Activated T-cell treated with anti-CD3 and anti-CD28 coated beads, Interleukin-2, amount 50 U/mL, for 1 hour (primary cell): ENCODE data around the gene TATDN2.

ENCODE experiments used
- DNase-seq: peaks from one replicate; pipeline ENCODE4 v3.0.0-alpha.2; 2020

The TATDN2 gene

DNA sequence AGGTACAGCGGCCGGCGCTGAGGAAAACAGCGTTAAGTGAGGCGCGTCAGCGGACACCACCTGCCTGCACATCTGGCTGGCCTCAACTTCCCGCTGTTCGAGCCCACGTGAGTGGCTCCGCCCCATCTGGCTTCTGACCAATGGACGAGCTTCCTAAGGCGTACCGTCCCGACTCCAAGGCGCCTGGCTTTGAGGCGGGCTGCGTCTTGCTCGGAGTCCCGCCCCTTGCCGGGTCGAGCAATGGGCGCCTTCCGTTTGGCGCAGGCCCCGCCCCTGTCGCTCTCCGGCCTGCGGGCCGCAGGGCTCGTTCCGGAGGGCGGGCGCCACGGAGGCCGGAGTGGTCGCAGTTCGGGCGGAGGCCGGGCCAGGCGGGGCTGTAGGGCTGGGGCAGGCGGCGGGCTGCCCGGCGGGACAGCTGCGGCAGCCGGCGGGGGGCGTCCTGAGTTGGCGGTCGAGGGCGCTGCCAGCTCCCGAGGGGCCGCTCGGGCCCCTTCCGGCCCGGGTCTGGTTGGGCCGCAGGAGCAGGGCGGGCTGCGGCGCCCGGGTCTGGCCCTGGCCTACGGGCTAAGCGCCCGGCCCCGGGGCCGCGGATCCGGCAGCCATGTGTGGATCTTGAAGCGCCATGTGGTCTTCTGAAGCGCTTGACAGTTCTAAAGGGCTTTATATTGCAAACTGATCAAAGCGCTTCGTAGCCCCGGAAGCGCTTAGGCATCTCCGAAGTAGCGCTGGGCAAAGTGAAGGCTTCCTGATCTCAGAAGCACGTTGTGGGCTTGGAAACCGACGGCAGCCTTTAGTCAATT, at the start of gene TATDN2:
TSS of gene TATDN2 (plus strand) at position 276 of the 800 bp plus-strand sequence. CDS start 742 bp downstream, outside the sequence.
- DNase-seq = peak; percentile 89

GRCh38 chr3:10198761-10199649, 49.3 kb upstream of the TATDN2 start:
- DNase-seq = peak; percentile 64

GRCh38 chr3:10204921-10205320, 43.3 kb upstream of the TATDN2 start:
- DNase-seq = no peak

DNA sequence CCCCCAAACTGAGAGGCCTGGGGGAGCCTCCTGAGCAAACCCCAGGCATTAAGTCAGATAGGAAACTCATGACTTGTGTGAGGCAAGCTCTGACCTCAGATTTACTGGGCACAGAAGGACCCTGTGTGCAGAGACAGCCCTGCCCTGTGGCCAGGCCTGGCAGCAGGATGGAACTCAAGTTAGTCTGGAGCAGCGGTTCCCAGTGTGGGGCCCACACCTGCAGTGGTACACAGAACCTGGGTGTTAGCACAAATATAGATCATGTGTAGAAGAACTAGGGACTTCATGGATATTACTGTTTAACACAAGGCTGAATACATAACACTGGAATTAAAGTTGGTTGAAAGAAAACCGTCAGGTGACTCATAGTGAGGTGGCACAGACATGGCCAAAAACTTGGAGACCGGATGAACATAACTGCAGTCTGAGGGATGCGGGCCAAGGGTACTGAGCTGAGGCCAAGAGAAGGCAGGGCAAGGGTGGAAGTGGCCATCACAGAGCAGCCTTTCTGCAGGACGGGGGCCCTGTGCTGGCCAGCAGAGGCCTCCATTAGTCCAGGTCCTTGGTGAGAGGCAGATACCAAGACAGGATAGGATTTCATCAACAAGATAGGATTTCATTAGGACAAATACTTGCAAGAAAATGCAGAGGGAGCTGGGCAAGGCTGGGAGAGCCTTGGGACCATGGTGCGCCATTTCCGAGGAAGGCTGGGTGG, 42.7 kb upstream of the TATDN2 start:
- no peak for DNase-seq

DNA sequence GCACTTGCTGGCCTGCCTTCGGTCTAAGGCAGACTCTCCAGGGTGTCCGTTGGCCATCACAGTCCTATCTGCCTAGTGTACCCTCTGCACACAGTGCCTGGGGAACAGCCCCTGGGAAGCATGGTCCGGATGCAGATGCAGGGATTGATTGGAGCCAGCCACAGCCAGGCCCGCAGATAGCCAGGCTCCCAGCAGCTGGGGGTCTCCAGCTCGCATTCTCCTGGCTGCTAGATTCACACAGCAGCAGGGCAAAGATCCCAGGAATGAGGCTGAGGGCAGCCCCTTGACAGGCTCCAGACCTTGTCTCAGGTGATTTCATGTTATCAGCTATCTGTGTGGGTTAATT, 42.1 kb upstream of the TATDN2 start:
- no peak for DNase-seq

DNA sequence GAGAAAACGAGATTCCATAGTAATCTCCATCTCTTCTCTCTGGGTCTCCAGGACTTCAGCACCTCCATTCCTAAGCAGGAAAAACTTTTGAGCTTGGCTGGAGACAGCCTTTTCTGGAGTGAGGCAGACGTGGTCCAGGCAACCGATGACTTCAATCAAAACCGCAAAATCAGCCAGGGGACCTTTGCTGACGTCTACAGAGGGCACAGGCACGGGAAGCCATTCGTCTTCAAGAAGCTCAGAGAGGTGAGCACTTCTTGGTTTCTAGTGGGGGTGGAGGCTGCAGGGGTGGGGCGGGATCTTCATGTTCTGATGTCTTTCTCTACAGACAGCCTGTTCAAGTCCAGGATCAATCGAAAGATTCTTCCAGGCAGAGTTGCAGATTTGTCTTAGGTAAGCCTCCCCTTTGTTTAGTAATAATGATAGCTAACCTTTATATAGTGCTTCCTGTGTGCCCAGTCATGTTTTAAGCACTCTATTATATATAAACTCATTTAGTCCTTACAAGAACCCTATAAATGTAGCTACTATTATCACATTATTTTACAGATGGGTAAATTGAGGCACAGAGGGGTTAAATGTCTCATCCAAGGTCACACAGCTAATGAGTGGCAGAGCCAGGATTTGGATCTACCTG, 35.0 kb upstream of the TATDN2 start:
- DNase-seq = no peak

GRCh38 chr3:10215578-10216368, 32.5 kb upstream of the TATDN2 start:
- DNase-seq = no peak

DNA sequence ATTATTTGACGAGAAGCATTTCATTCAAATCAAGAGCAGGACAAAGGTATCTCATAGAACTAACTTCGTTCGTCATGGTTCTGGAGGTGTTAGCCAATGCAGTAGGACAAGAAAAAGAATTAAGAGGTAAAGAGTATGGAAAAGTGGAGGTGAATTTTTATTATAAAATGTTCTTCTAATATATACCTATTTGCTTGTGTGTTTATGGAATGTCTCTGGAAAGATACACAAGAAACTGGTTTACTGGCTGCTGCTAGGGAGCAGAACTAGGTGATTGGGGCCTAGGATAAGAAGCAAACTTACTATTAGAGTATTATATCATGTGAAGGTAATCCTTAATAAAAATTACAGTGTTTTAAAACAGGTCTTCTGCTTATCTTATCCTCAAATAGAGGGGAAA, 30.9 kb upstream of the TATDN2 start:
- no peak for DNase-seq

- DNase-seq = no peak
Observed at GRCh38 chr3:10219737-10220136, 28.5 kb upstream of the TATDN2 start.

GRCh38 chr3:10223676-10224639, 24.3 kb upstream of the TATDN2 start:
- DNase-seq = peak; percentile 35

DNA sequence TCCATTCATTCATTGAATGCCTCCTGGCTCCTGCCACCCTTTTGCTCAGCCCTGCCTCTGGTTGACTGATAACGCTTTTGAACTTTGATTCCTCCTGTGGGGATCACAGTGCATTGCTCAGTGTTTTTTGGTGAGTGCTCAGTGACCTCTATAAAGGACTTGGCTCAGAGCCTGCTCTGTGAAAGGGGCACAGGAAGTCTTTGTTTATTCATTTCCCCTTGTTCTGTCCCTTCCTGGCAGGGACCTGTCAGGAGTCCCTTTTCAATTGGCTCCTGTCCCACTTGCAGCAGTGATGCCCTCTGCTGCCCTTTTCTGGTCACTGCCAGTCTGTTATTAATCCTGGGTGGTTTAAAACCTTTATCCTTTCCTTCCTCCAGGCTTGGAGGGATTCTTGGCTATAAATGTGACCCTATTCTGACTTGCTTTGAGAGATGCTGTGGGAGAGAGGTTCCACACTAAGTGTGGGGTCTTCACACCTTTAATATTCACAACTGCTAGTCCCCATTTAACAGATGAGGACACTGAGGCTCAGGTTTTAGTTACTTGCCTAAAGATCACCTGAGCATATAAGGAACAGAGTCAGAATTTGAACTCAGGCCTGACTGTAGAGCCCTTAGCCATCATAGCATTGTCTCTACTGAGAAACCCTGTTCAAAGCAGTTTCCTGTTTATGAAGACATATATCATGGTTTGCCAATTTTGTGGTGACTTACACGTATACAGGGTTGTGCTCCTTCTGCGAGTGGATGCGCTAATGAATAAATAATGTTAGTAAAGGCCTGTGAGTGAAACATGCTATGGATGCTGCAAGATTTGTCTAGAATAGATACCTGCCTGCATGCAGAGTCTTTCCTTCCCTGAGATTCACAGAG, 23.2 kb upstream of the TATDN2 start:
- peak; percentile 67 for DNase-seq

DNA sequence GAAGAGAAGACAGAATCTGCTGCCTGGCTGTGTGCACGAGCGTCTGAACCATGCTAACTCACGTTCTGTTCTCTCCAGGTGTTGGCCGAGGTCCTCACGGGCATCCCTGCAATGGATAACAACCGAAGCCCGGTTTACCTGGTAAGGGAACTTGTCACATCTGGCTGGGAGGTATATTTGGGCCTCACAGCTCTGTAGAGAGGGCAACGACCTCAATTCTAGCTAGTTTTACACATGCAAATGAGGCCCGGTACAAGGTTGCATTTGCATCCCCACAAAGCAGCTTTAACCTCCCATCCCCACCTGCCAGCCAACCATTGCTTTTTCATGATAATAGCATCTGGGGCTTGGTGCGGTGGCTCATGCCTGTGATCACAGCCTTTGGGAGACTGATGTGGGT, 22.0 kb upstream of the TATDN2 start:
- no peak for DNase-seq

- DNase-seq = no peak
Observed at GRCh38 chr3:10228248-10228950, 19.9 kb upstream of the TATDN2 start.

GRCh38 chr3:10229576-10229975, 18.7 kb upstream of the TATDN2 start:
- DNase-seq = no peak

DNA sequence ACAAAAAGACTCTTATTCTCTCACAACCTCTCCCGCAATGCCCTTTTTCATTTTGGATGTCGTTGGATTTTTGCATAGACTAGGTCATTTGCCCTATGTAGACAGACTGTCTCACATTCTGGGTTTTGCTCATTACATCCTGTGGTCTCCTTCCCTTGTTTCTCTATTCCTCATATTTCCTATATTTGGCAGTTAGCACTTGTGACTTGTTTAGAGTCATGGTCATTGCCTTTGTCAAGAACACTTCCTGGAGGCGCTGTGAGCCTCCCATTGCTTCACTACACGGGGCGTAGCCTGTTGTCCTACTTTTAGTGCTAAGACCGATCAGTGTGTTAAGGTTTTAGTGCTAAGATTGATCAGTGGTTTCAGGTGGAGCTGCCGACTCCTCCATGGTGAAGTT, 16.1 kb upstream of the TATDN2 start:
- no peak for DNase-seq

DNA sequence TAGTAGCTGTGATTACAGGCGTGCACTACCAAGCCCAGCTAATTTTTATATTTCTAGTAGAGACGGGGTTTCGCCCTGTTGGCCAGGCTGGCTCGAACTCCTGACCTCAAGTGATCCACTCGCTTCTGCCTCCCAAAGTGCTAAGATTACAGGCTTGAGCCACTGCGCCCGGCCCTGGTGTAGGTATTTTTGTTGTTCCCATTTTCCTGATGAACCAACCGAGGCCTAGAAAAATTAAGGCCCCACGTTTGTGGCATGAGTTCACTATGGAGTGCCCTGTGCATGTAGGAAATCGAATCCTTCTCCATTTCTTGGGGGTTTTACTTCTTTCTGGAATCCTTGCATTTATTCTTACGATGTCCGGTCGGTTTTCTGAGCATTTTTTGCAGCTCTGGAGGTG, 14.3 kb upstream of the TATDN2 start:
- DNase-seq = no peak

DNA sequence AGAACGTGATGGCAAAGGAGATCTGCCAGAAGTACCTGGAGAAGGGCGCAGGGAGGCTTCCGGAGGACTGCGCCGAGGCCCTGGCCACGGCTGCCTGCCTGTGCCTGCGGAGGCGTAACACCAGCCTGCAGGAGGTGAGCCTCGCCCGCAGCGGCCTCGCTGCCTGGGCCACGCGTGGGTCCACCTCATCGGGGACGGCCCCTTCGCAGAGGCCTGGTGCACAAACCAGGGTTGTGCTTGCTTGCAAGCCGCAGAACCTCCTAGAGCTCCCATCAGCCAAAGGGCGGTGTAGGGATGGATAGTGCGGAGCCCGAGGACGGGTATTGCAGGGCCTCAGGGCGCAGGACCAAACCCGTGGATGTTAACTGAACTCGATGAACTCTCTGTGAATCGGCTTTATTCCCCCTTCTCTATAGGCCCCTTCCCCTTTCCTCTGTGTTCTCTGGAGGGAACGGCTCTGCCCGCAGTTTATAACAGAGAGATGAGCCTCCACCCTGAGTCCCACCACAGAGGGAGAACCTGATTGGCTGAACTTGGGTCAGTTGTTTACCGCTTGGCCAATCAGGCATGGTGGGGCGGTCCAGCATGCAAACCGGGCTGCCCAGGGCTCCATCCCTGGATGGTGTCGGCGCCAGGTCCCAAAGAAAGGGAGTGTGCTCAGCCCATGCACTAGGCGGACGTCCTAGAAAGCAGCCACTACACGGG, 13.6 kb upstream of the TATDN2 start:
- no peak for DNase-seq

DNA sequence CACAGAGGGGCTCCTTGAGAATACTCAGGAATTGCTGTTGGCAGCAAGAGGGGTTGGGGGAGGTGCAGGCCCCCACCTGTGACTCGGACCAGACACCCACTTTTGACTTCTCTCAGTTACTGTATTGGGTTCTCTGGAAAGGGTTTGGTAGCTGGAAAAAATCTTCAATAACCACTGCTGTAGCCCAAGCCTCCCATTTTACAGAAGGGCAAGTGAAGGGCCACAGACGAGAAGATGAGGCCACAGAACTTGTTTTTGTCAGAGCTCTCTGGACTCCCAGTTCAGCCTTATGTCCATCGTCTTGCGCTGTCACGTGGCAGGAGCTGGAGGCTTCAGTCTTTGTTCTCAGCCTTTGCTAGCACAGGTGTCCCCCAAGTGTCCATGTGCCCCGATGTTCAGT, 12.7 kb upstream of the TATDN2 start:
- DNase-seq = no peak
